ENCODE measurements around the gene UST. TPM values are rescaled to one million over a fixed set of nuclear protein-coding genes. Genes with fewer than 3 reads are reported as not detected.
"Not testable (repeated sequence)": the region's sequence is repeated elsewhere in the genome, so short reads cannot be mapped to it uniquely, and the experiment has no call there.

Gene UST
- total RNA-seq, 3 donors from 2014 or later: 1.3 to 2.2 (median 1.6) TPM

DNA sequence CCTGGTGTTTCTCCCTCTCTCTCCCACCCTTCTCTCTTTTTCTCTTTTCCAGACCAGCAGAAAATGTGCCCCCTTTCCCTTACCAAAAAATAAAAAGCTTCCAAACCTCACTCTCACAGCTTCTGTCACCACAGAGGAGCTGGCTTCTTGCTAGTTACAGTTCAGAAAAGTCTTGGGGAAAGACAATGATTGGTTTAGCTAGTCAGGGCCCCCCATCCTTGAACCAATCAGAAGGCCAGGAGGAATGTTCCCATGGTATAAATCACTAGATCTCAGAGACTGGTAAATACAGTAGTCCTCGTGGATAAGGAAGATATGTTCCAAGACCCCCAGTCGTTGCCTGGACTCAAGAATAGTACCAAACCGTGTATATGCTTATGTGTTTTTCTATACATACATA lies 339.5 kb downstream of the UST start:
- ATAC-seq (no peak), DNase-seq (no peak)
- Mint-ChIP-seq H3K36me3 (ENCODE audit: insufficient read depth) (no peaks in the 10 kb centered on the region), H3K27me3 (ENCODE audit: low read depth) (no peaks in the 10 kb centered on the region), H3K4me1 (ENCODE audit: low read depth) (peaks cover 54% of the 10 kb centered on the region), H3K9me3 (no peaks in the 10 kb centered on the region), H3K4me3 (no peak overlapping the region)

DNA sequence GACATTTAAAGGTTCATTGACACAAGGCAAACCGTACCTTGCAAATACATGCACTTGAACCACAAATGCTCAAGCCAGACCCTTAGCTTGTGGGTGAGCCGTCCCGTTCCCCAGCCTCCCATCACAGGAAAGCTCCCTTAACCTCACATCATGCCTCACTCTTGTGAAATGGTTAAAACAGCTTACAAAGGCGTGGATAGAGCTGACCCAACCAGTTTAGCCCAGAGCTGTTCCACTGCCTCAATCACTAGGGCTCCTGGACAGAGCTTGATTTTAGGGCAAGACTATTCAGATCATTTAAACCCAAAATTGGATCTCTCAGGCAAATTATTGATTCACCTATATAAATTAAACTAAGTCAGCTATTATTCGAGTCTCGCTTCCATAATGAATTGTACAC lies 341.1 kb downstream of the UST start:
- H3K4me3 Mint-ChIP-seq: no peak overlapping the region
- H3K4me1 Mint-ChIP-seq (ENCODE audit: low read depth): peaks cover 51% of the 10 kb centered on the region
- no peaks in the 10 kb centered on the region for H3K27me3 Mint-ChIP-seq (ENCODE audit: low read depth)
- DNase-seq: no peak
- no peaks in the 10 kb centered on the region for H3K36me3 Mint-ChIP-seq (ENCODE audit: insufficient read depth)
- no peak for ATAC-seq
- H3K9me3 Mint-ChIP-seq: no peaks in the 10 kb centered on the region

DNA sequence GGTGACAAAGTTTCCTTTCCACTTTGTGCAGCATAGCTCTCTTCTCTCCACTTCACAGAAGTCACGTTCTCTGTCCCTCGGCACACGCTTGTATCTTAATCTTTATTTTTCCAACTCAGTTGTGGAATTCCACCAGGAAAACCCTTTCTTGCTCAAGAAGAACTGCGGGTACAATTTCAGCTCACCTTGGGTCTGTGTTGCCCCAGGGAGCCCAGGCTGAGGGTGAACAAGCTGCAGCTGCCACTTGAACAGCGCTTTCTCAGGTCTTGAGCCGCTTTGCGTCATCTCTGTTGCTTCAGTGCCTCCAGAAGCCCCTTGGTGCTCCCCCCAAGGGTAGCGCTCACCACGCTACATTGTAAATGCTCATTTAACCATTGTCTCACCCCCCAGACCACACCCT lies 341.5 kb downstream of the UST start:
- no peaks in the 10 kb centered on the region for H3K9me3 Mint-ChIP-seq
- ATAC-seq (no peak), DNase-seq (no peak)
- H3K4me1 Mint-ChIP-seq (ENCODE audit: low read depth): peaks cover 51% of the 10 kb centered on the region
- H3K4me3 Mint-ChIP-seq: no peak overlapping the region
- no peaks in the 10 kb centered on the region for H3K36me3 Mint-ChIP-seq (ENCODE audit: insufficient read depth)
- no peaks in the 10 kb centered on the region for H3K27me3 Mint-ChIP-seq (ENCODE audit: low read depth)

DNA sequence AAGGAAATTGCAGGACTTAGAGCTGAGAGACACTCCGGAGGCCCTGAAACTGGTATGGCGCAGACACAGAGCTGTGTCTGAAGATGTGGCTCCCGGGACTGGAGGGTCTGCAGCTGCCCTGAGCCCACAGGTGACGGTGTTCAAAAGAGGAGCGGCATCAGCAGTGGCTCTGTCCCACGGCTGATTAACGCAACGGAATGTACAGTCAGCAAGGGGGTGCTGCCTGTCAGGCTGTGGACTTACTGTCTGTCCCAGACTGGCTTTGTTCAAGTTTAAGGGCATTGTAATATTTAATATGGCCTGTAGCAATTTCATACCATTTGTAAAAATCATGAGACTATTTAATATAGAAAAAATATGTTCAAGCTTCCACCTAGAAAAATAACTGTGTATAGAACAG lies 342.7 kb downstream of the UST start:
- Mint-ChIP-seq H3K4me1 (ENCODE audit: low read depth) (peaks cover 51% of the 10 kb centered on the region), H3K9me3 (no peaks in the 10 kb centered on the region), H3K27me3 (ENCODE audit: low read depth) (no peaks in the 10 kb centered on the region), H3K36me3 (ENCODE audit: insufficient read depth) (no peaks in the 10 kb centered on the region), H3K4me3 (no peak overlapping the region)
- no peak for DNase-seq
- ATAC-seq: no peak

DNA sequence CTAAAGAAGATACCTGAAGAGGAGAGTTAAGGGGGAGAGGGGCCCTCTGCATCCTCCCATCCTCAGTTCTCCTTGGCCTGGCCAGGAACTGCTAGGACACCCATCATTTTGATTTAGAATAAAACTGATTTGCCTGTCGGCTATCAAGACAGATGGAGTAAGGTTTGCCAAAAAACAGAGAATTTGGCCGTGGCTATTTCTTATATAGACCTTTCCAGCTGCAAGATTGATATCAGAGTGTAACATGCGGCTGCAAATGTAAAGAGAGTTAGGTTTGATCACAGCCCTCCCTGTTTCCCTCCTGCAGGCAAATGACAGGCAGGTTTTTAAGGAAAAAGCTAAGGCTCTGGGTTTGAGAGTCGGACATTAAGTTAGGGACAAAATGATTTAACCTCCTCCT lies 344.1 kb downstream of the UST start:
- H3K27me3 Mint-ChIP-seq (ENCODE audit: low read depth): no peaks in the 10 kb centered on the region
- no peaks in the 10 kb centered on the region for H3K36me3 Mint-ChIP-seq (ENCODE audit: insufficient read depth)
- no peak overlapping the region for H3K4me3 Mint-ChIP-seq
- DNase-seq (no peak), ATAC-seq (no peak)
- H3K4me1 Mint-ChIP-seq (ENCODE audit: low read depth): peaks cover 50% of the 10 kb centered on the region
- H3K9me3 Mint-ChIP-seq: no peaks in the 10 kb centered on the region

DNA sequence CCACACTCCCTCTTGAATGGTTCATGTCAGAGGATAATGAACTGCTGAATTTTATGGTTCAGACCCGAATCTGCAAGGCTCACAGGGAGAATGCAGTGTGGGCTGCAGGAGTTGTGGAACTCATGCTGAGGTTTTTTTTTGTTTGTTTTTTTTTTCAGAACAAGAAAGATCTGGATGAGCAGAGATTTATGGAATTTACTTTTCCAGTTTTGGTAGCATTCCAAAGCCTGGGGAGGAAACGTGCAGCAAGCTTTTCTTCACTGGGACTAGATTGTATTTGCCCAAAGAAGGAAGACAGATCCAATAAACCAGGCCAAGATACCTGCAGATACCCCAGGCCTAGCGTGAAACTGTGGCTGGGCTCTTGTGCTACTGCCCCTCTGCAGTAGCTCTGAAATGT lies 346.8 kb downstream of the UST start:
- no peak for ATAC-seq
- H3K9me3 Mint-ChIP-seq: peaks cover 13% of the 10 kb centered on the region
- H3K4me3 Mint-ChIP-seq: no peak overlapping the region
- no peak for DNase-seq
- peaks cover 52% of the 10 kb centered on the region for H3K4me1 Mint-ChIP-seq (ENCODE audit: low read depth)
- H3K36me3 Mint-ChIP-seq (ENCODE audit: insufficient read depth): peaks cover 5% of the 10 kb centered on the region
- H3K27me3 Mint-ChIP-seq (ENCODE audit: low read depth): no peaks in the 10 kb centered on the region

DNA sequence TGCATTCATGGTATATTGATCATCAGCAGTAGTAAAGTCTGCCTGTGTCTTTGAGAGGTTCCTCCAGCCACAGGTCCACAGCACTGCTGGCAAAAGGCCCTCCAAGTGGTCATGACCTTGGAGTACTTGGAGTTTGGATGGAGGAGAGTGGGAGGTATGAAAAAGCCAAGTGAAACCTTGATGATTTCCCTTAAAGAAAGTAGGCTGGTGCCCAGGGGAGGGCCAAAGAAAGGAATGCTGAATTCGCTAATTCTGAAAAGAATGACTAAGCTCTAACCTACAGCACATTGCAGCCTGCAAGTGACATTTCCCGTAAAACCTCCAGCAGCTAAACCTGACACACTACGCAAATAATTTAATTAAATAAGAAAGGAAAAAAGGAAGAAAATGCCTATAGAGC lies 347.3 kb downstream of the UST start:
- peak in 1 of 2 donors; percentile 77 for ATAC-seq
- H3K4me1 Mint-ChIP-seq (ENCODE audit: low read depth): peaks cover 52% of the 10 kb centered on the region

DNA sequence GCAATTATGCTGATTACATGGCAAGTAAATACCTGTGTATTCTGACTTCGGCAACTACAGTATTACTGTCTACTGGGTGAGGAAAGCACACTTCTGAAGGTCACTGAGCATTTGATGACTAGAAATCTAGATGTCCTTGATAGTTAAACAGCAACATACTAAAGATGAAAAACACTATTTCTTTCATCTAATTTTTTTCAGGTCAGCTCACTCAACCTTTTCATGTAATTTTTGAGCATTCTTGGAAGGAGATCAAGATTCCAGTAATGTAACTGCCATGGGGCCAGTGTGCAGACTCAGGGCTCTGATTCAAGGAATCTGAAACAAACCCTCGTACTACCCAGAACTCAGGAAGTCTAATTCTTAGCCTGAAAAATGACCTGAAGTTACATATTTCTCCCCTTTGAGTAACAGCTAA lies 348.1 kb downstream of the UST start:
- no peaks in the 10 kb centered on the region for H3K27me3 Mint-ChIP-seq (ENCODE audit: low read depth)
- ATAC-seq: peak; percentile 81 to 86
- peaks cover 8% of the 10 kb centered on the region for H3K36me3 Mint-ChIP-seq (ENCODE audit: insufficient read depth)
- no peak for DNase-seq
- peaks cover 23% of the 10 kb centered on the region for H3K9me3 Mint-ChIP-seq
- peaks cover 52% of the 10 kb centered on the region for H3K4me1 Mint-ChIP-seq (ENCODE audit: low read depth)
- peak overlapping the region; percentile 50 for H3K4me3 Mint-ChIP-seq

More for the DNA sequence above, 347.3 kb downstream of the UST start:
- H3K9me3 Mint-ChIP-seq: peaks cover 18% of the 10 kb centered on the region
- H3K4me3 Mint-ChIP-seq: peak overlapping the region; percentile 50
- no peak for DNase-seq
- H3K27me3 Mint-ChIP-seq (ENCODE audit: low read depth): no peaks in the 10 kb centered on the region
- peaks cover 8% of the 10 kb centered on the region for H3K36me3 Mint-ChIP-seq (ENCODE audit: insufficient read depth)

DNA sequence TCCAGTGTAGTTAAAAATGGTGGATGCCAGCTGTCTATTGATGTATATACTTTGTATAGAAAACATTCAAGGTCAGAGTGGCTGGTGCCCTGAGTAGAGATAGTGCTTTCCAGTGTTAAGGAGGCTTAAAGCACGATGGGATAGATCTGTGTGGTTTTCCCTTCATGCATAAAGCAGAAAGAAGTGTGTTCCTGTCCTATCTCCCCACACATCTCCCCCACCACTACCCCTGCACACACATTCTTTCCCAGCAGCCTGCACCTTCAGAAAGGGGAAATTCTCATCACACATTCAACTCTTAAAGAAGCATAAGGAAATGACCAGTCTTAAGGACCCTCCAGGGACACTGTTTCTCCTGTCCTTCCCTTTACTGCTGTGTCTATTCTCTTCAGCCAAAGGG lies 349.0 kb downstream of the UST start:
- H3K36me3 Mint-ChIP-seq (ENCODE audit: insufficient read depth): peaks cover 8% of the 10 kb centered on the region
- H3K4me1 Mint-ChIP-seq (ENCODE audit: low read depth): peaks cover 46% of the 10 kb centered on the region
- H3K27me3 Mint-ChIP-seq (ENCODE audit: low read depth): no peaks in the 10 kb centered on the region
- no peak for DNase-seq
- ATAC-seq: no peak
- H3K4me3 Mint-ChIP-seq: no peak overlapping the region
- peaks cover 23% of the 10 kb centered on the region for H3K9me3 Mint-ChIP-seq

DNA sequence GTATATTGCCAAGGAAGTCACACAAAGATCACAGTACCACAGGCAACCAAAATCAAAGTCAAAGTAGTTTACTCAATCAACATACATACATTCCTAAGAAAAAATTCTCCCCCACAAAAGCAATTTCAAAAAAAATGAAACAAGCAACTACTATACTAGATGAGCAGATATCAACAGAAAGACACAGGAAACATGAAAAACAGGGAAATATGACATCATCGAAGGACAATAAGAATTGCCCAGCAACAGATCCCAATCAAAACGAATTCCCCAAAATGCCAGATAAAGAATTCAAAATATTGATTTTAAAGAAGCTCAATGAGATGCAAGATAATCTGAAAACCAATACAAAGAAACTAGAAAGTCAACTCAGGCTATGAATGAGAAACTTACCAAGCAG lies 351.0 kb downstream of the UST start:
- Mint-ChIP-seq H3K4me3 (no peak overlapping the region), H3K4me1 (ENCODE audit: low read depth) (peaks cover 40% of the 10 kb centered on the region), H3K27me3 (ENCODE audit: low read depth) (no peaks in the 10 kb centered on the region), H3K9me3 (peaks cover 23% of the 10 kb centered on the region), H3K36me3 (ENCODE audit: insufficient read depth) (peaks cover 8% of the 10 kb centered on the region)
- DNase-seq: no peak
- ATAC-seq: no peak

DNA sequence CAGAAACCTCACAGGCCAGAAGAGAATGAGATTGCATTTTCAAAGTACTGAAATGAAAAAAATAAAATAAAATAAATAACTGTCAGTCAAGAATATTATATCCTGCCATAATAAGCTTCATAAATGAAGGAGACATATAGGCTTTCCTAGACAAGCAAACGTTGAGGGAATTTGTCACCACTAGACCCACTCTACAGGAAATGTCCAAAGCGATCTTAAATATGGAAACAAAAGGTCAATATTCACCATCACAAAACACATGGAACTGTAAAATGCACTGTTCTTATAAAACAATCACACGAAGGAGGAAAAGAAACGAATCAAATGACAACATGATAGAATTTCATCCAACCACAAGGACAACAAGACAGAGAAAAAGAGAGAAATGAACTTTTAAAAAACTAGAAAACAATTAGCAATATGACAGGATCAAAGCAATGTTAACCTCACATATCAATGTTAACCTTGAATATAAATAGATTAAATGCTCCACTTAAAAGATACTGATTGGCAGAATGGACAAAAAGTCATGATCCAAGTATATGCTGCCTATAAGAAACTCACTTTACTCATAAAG lies 352.0 kb downstream of the UST start:
- DNase-seq: no peak
- H3K4me1 Mint-ChIP-seq (ENCODE audit: low read depth): peaks cover 31% of the 10 kb centered on the region
- ATAC-seq: no peak
- peaks cover 23% of the 10 kb centered on the region for H3K9me3 Mint-ChIP-seq
- peaks cover 8% of the 10 kb centered on the region for H3K36me3 Mint-ChIP-seq (ENCODE audit: insufficient read depth)
- no peak overlapping the region for H3K4me3 Mint-ChIP-seq
- H3K27me3 Mint-ChIP-seq (ENCODE audit: low read depth): no peaks in the 10 kb centered on the region

DNA sequence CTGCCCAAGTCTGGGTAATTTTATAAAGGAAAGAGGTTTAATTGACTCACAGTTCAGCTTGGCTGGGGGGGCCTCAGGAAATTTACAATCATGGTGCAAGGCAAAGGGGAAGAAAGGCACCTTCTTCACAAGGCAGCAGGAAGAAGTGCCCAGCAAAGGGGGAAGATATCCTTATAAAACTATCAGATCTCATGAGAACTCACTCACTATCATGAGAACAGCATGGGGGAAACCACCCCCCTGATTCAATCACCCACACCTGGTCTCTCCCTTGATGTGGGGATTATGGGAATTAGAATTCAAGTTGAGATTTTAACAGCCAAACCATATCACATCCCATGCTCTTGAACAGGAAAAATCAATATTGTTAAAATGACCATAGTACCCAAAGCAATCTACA lies 355.5 kb downstream of the UST start:
- ATAC-seq (no peak), DNase-seq (no peak)
- Mint-ChIP-seq H3K4me3 (no peak overlapping the region), H3K27me3 (ENCODE audit: low read depth) (no peaks in the 10 kb centered on the region), H3K9me3 (peaks cover 23% of the 10 kb centered on the region), H3K36me3 (ENCODE audit: insufficient read depth) (peaks cover 8% of the 10 kb centered on the region), H3K4me1 (ENCODE audit: low read depth) (peaks cover 8% of the 10 kb centered on the region)

DNA sequence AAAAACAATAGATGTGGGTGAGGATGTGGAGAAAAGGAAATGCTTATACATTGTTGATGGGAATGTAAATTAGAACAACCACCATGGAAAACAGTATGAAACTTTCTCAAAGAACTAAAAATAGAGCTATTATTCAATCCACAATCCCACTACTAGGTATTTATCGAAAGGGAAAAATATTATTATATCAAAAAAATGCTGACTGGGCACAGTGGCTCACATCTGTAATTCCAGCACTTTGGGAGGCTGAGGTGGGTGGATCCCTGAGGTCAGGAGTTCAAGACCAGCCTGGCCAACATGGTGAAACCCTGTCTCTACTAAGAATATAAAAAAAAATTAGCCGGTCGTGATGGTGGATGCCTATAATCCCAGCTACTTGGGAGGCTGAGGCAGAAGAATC lies 357.1 kb downstream of the UST start:
- not testable (repeated sequence) for H3K4me3 Mint-ChIP-seq; H3K27me3 Mint-ChIP-seq (ENCODE audit: low read depth); H3K36me3 Mint-ChIP-seq (ENCODE audit: insufficient read depth); H3K4me1 Mint-ChIP-seq (ENCODE audit: low read depth); H3K9me3 Mint-ChIP-seq; ATAC-seq; DNase-seq

DNA sequence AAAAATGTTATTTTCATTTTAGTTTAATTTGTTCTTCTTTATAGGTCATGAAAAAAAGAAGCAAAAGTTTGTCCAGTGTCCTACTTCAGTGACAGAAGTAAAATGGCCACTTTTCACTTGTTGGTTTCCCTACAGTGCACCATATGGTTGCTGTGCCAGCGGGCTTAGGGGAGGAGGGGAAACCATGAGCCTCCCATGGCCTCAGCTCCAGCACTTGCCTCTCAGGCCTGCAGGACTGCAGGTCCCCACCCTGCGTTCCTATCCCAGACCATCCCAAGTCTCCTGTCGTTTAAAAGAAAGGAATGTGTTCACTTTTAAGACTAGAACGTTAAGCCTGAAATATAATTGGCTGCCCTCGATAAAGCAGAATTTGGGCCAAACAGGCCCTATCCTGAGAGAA lies 360.7 kb downstream of the UST start:
- H3K4me3 Mint-ChIP-seq: no peak overlapping the region
- no peak for ATAC-seq
- no peaks in the 10 kb centered on the region for H3K9me3 Mint-ChIP-seq
- no peaks in the 10 kb centered on the region for H3K27me3 Mint-ChIP-seq (ENCODE audit: low read depth)
- H3K36me3 Mint-ChIP-seq (ENCODE audit: insufficient read depth): no peaks in the 10 kb centered on the region
- peaks cover 20% of the 10 kb centered on the region for H3K4me1 Mint-ChIP-seq (ENCODE audit: low read depth)
- DNase-seq: no peak

DNA sequence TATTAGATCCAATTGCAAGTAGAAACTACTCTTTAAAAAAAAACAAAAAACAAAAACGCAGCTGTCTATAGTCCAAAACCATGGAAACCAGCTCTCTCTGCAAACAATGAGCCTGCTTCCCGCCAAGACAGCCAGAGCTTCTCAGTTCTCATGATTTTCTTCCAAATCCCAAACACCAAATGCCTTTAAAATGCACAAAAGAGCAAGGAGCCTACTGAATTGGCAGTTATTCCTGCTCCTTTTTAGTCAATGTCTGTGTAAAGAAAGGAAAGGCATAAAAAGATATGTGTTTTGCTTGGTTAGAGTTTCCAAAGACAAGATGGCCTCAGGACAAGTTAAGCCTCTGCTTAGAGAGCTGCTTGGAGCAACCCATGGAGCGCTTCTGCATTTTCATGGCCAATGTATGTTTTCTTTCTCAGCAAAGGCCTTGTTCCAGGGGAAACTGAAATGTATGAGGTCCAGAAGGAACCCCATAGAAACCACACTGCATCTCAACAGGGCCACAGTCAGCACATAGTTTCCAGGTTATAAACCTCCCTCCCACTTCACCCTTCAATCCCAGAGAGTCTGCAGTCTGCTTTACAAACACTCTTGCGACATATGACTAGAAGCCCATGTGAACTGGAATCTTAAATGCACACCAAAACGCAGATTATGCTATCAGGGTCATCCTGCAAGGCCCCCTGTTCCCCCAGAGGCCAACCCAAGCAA lies 361.4 kb downstream of the UST start:
- Mint-ChIP-seq H3K36me3 (ENCODE audit: insufficient read depth) (no peaks in the 10 kb centered on the region), H3K4me3 (no peak overlapping the region), H3K9me3 (peaks cover 5% of the 10 kb centered on the region), H3K27me3 (ENCODE audit: low read depth) (no peaks in the 10 kb centered on the region), H3K4me1 (ENCODE audit: low read depth) (peaks cover 27% of the 10 kb centered on the region)
- no peak for ATAC-seq
- no peak for DNase-seq
